Liver (tissue), 3 donors: ENCODE results near the gene LBX1.

Source experiments
- FOXA1 ChIP-seq: IDR thresholded peaks from 2 replicates; pipeline ENCODE4 v1.6.1; 2016; ENCODE audit warnings: antibody characterized with exemption
- YY1 ChIP-seq: IDR thresholded peaks from 2 replicates; pipeline ENCODE4 v1.6.1; 2016; ENCODE audit warnings: antibody characterized with exemption, mild to moderate bottlenecking
- TF ChIP-seq, protein P1 (sequence below): fragments of 150-350 bp; IDR thresholded peaks from 2 replicates; pipeline ENCODE4 v1.5.1; 2017; ENCODE audit warnings: improper control_type of control experiment, low read depth, low read length; ENCODE audit not compliant: missing input control
- TF ChIP-seq, protein P2 (sequence below): IDR thresholded peaks from 2 replicates; pipeline ENCODE4 v1.6.1; 2016; ENCODE audit warnings: antibody characterized with exemption, mild to moderate bottlenecking
- TF ChIP-seq, protein P3 (sequence below): IDR thresholded peaks from 2 replicates; pipeline ENCODE4 v1.6.1; 2016; ENCODE audit warnings: antibody characterized with exemption
- TF ChIP-seq, protein P4 (sequence below): IDR thresholded peaks from 2 replicates; pipeline ENCODE4 v1.6.1; 2016; ENCODE audit warnings: antibody characterized with exemption
- donor health status: healthy.
- donor health status: healthy.

DNA sequence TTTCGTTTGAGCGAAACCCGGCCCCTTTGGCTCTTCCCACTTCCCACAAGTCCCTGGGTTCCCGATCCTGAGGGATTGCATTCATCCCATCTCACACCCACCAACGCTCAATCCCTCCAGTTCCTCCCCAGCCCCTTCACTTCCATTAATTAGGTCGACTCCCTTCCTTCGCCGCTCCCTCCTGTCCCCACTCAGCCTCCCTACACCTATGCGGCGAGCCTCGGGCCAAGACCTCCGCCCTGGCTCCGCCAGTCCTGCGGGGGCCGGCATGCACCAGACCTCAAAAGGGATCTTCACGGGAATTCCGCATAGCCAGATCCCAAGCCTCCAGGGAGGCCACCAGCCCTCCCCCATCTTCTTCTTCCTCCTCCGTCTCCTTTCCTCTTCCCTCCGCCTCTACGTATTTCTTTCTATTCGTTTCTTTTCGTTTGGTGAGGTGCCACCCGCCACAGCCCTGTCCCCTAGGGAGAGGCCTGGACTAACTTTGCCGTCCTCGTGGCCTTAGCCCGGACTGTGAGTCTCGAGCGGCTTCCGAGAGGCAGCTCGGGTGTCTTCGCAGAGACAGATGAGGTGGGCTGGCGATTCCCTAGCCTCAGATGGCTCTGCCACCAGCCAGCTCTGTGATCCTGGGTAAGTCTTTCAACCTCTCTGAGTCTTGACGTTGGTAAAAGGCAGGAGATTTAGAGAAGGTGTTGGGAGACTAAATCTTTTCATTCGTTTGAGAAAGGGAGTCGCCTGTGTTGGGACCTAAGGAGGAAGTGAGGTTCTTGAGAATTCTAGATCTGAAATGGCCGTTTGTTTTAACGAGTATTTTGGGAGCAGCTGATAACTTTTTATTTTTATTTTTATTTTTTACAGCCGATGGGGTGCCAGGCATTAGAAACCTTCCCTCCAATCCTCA, 8.1 kb upstream of the LBX1 start:
- TF ChIP-seq, protein P1, sequence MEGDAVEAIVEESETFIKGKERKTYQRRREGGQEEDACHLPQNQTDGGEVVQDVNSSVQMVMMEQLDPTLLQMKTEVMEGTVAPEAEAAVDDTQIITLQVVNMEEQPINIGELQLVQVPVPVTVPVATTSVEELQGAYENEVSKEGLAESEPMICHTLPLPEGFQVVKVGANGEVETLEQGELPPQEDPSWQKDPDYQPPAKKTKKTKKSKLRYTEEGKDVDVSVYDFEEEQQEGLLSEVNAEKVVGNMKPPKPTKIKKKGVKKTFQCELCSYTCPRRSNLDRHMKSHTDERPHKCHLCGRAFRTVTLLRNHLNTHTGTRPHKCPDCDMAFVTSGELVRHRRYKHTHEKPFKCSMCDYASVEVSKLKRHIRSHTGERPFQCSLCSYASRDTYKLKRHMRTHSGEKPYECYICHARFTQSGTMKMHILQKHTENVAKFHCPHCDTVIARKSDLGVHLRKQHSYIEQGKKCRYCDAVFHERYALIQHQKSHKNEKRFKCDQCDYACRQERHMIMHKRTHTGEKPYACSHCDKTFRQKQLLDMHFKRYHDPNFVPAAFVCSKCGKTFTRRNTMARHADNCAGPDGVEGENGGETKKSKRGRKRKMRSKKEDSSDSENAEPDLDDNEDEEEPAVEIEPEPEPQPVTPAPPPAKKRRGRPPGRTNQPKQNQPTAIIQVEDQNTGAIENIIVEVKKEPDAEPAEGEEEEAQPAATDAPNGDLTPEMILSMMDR: no peak
- TF ChIP-seq, protein P2, sequence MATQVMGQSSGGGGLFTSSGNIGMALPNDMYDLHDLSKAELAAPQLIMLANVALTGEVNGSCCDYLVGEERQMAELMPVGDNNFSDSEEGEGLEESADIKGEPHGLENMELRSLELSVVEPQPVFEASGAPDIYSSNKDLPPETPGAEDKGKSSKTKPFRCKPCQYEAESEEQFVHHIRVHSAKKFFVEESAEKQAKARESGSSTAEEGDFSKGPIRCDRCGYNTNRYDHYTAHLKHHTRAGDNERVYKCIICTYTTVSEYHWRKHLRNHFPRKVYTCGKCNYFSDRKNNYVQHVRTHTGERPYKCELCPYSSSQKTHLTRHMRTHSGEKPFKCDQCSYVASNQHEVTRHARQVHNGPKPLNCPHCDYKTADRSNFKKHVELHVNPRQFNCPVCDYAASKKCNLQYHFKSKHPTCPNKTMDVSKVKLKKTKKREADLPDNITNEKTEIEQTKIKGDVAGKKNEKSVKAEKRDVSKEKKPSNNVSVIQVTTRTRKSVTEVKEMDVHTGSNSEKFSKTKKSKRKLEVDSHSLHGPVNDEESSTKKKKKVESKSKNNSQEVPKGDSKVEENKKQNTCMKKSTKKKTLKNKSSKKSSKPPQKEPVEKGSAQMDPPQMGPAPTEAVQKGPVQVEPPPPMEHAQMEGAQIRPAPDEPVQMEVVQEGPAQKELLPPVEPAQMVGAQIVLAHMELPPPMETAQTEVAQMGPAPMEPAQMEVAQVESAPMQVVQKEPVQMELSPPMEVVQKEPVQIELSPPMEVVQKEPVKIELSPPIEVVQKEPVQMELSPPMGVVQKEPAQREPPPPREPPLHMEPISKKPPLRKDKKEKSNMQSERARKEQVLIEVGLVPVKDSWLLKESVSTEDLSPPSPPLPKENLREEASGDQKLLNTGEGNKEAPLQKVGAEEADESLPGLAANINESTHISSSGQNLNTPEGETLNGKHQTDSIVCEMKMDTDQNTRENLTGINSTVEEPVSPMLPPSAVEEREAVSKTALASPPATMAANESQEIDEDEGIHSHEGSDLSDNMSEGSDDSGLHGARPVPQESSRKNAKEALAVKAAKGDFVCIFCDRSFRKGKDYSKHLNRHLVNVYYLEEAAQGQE: no peak
- TF ChIP-seq, protein P3, sequence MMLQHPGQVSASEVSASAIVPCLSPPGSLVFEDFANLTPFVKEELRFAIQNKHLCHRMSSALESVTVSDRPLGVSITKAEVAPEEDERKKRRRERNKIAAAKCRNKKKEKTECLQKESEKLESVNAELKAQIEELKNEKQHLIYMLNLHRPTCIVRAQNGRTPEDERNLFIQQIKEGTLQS: no peak
- TF ChIP-seq FOXA1: no peak
- no peak for TF ChIP-seq YY1
- TF ChIP-seq, protein P4, sequence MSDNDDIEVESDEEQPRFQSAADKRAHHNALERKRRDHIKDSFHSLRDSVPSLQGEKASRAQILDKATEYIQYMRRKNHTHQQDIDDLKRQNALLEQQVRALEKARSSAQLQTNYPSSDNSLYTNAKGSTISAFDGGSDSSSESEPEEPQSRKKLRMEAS: no peak
